Kidney (tissue), 14 donors: ENCODE data around the gene UNC45A. TPM values are rescaled to one million over a fixed set of nuclear protein-coding genes. Genes with fewer than 3 reads are reported as not detected.

Experiments used
- DNase-seq, 5 donors: peaks; one replicate each; pipeline ENCODE4 v3.0.0-alpha.2; 2013 to 2020
- FAIRE-seq: peaks from 2 replicates; lab custom pipeline; 2012; peaks lifted over from hg19 to GRCh38; lab: Jason Lieb, UNC
- H3K27ac ChIP-seq, 2 donors: one replicate each; pipeline ENCODE4 v1.7.0; 2013; ENCODE audit warnings: low read depth in 2 of 2, low read length in 2 of 2, inconsistent platforms in 1 of 2
- H3K27me3 ChIP-seq: one replicate; pipeline ENCODE4 v1.7.1; 2013; ENCODE audit warnings: low read length, inconsistent platforms; ENCODE audit not compliant: control insufficient read depth, insufficient read depth
- H3K36me3 ChIP-seq, 3 donors: one replicate each; pipeline versions ENCODE4 v1.7.0 to v1.7.1; 2013; ENCODE audit warnings: low read length in 3 of 3, control low read depth in 1 of 3, inconsistent platforms in 1 of 3; ENCODE audit not compliant: insufficient read depth in 3 of 3, control insufficient read depth in 2 of 3
- H3K4me1 ChIP-seq, 3 donors: one replicate each; pipeline versions ENCODE4 v1.7.0 to v1.7.1; 2013; ENCODE audit warnings: low read length in 3 of 3, inconsistent platforms in 1 of 3, low read depth in 1 of 3; ENCODE audit not compliant: control insufficient read depth in 2 of 3, insufficient read depth in 2 of 3
- H3K4me3 ChIP-seq, 3 donors: one replicate each; pipeline versions ENCODE4 v1.7.0 to v1.8.1; 2013; ENCODE audit warnings: low read length in 3 of 3, control low read depth in 1 of 3, inconsistent platforms in 1 of 3
- H3K9ac ChIP-seq, 3 donors: one replicate each; pipeline versions ENCODE4 v1.7.0 to v1.7.1; 2013; ENCODE audit warnings: low read length in 3 of 3, control low read depth in 1 of 3, inconsistent platforms in 1 of 3
- H3K9me3 ChIP-seq, 3 donors: one replicate each; pipeline versions ENCODE4 v1.7.0 to v1.7.1; 2013; ENCODE audit warnings: low read length in 3 of 3, control low read depth in 1 of 3, inconsistent platforms in 1 of 3; ENCODE audit not compliant: control insufficient read depth in 2 of 3, insufficient read depth in 1 of 3
- intact Hi-C: fragments of 100-400 bp; cut with DNase I; formaldehyde crosslinking; loops from one replicate; pipeline ENCODE4 v1.11.1; 2022
- polyA plus RNA-seq: library from polyadenylated mRNA; stranded (reverse); fragments of 350-450 nt; fragmentation: Illumina TruSeq; extraction: RNeasy Lipid Tissue Mini Kit (QIAGEN cat#74804); gene quantifications from one replicate; pipeline ENCODE4 v1.2.3, GENCODE V29; 2014; ENCODE audit warnings: low read depth, low replicate concordance; ENCODE audit not compliant: insufficient read depth
- total RNA-seq: library from RNA; stranded (reverse); fragmentation: NEBNext Ultra II Directional; extraction: Animal tissue kit (Norgen Biotek cat#: 25700); gene quantifications from one replicate; pipeline ENCODE4 v1.2.1, GENCODE V29; 2021
- TF ChIP-seq, protein P1 (sequence below): IDR thresholded peaks from 3 replicates; pipeline ENCODE4 v1.5.1; 2012; ENCODE audit warnings: mild to moderate bottlenecking, moderate library complexity, borderline replicate concordance; ENCODE audit not compliant: insufficient read depth; ENCODE audit errors: extremely low read depth
- donor health status: control.
- donor health status: control.
- donor health status: control.
- donor health status: control.
- donor health status: control.
- donor health status: DM: yes; HTN: yes; CAD: no.
- donor health status: Normal renal cell carcinoma (clear cell type).

Gene UNC45A
- total and polyA plus RNA-seq, 2 donors from 2014 or later, result 48.9 to 62.8 TPM

DNA sequence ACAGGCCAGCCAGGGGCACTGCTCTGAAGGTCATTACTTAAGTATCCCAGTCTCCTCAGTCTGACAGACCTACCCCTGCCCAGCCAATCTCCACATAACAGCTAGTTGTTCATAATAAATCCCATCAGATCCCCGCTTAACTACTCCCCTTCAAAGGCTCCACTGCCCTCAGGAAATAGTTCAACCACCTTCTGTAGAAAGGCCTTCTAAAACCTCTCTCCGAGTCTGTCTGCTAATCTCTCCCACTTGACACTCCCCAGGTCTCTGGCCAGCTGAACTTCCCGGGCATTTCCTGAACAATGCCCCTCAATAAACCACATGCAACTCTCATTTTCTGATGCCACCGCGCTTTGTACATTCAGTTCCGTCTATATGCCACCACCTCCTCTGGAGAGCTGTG, 53.2 kb downstream of the UNC45A start:
- Histone ChIP-seq H3K36me3 (no peaks in the 10 kb centered on the region), H3K4me1 (no peaks in the 10 kb centered on the region), H3K4me3 (no peak overlapping the region), H3K9ac (no peak overlapping the region), H3K27ac (no peak overlapping the region), H3K9me3 (no peaks in the 10 kb centered on the region), H3K27me3 (no peaks in the 10 kb centered on the region)
- FAIRE-seq (no peak), DNase-seq (no peak)
- TF ChIP-seq, protein P1, sequence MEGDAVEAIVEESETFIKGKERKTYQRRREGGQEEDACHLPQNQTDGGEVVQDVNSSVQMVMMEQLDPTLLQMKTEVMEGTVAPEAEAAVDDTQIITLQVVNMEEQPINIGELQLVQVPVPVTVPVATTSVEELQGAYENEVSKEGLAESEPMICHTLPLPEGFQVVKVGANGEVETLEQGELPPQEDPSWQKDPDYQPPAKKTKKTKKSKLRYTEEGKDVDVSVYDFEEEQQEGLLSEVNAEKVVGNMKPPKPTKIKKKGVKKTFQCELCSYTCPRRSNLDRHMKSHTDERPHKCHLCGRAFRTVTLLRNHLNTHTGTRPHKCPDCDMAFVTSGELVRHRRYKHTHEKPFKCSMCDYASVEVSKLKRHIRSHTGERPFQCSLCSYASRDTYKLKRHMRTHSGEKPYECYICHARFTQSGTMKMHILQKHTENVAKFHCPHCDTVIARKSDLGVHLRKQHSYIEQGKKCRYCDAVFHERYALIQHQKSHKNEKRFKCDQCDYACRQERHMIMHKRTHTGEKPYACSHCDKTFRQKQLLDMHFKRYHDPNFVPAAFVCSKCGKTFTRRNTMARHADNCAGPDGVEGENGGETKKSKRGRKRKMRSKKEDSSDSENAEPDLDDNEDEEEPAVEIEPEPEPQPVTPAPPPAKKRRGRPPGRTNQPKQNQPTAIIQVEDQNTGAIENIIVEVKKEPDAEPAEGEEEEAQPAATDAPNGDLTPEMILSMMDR, result no peak
- intact Hi-C loops, result no loop called here

DNA sequence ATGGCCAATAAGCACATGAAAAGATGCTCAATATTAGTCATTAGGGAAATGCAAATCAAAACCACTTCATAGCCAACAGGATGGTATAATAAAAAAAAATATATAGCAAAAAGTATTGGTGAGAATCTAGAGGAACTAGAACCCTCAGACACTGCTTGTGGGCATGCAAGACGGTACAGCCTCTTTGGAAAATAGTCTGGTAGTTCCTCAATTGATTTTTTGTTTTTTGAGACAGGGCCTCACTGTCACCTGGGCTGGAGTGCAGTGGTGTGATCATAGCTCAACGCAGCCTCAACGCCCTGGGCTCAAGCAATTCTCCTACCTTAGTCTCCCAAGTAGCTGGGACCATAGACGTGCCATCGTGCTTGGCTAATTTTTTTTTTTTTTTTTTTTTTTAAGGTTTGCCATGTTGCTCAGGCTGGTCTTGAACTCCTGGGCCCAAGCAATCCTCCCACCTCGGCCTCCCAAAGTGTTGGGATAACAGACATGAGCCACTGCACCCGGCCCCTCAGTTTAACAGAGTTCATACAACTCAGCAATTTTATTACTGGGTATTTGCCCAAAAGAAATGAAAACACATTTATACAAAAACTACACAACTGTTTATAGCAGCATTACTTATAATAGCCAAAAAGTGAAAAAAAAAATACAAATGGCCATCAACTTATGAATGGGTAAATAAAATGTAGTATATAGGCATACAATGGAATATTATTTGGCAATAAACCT, 54.1 kb downstream of the UNC45A start:
- H3K9ac ChIP-seq, result no peak overlapping the region
- no peaks in the 10 kb centered on the region for H3K36me3 ChIP-seq
- TF ChIP-seq, protein P1, result no peak
- H3K9me3 ChIP-seq, result no peaks in the 10 kb centered on the region
- FAIRE-seq, result no peak
- H3K27me3 ChIP-seq, result no peaks in the 10 kb centered on the region
- no peaks in the 10 kb centered on the region for H3K4me1 ChIP-seq
- H3K4me3 ChIP-seq, result no peak overlapping the region
- H3K27ac ChIP-seq, result no peak overlapping the region
- intact Hi-C loops, result no loop called here
- no peak for DNase-seq

DNA sequence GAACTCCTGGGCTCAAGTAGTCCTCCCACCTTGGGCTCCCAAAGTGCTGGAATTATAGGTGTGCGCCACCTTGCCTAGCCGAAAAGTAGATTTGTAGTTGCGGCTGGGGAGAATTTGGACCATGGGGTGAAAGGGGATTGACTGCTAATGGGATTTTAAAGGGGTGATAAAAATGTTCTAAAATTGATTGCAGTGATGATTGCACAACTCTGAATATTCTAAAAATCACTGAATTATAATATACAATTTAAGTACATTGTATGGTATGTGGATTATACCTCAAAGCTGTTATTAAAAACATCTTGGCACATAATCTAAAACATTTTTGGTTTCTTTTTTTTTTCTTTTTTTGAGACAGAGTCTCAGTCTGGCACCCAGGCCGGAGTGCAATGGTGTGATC, 55.4 kb downstream of the UNC45A start:
- Histone ChIP-seq H3K4me3 (no peak overlapping the region), H3K27ac (no peak overlapping the region), H3K9ac (no peak overlapping the region), H3K36me3 (no peaks in the 10 kb centered on the region), H3K4me1 (no peaks in the 10 kb centered on the region), H3K9me3 (no peaks in the 10 kb centered on the region), H3K27me3 (no peaks in the 10 kb centered on the region)
- intact Hi-C loops, result no loop called here
- FAIRE-seq (no peak), DNase-seq (no peak)
- TF ChIP-seq, protein P1, result no peak
